HepG2 (cell line): ENCODE measurements around the gene INO80E. TPM values are rescaled to one million over a fixed set of nuclear protein-coding genes. Genes with fewer than 3 reads are reported as not detected.

ENCODE experiments used
- CENPX ChIP-seq: sonication (generic); formaldehyde crosslinking; IDR thresholded peaks from 2 replicates; pipeline ENCODE4 v1.9.0; 2021; ENCODE audit warnings: mild to moderate bottlenecking, missing genetic modification reagents, moderate library complexity
- NONO ChIP-seq, 2 experiments: fragments of 450-650 bp in 1 of 2; sonication (generic) in 1 of 2; formaldehyde crosslinking in 1 of 2; IDR thresholded peaks in 1 of 2; conservative IDR thresholded peaks in 1 of 2; 2 replicates each; pipeline versions ENCODE4 v1.6.1 to v1.8.0; 2017 to 2022; ENCODE audit warnings: mild to moderate bottlenecking in 1 of 2, missing genetic modification reagents in 1 of 2, moderate library complexity in 1 of 2
- POLR2A ChIP-seq, 2 experiments: IDR thresholded peaks; 2 replicates each; pipeline ENCODE4 v1.6.1; 2011; ENCODE audit warnings: low read depth in 2 of 2, low read length in 2 of 2, mild to moderate bottlenecking in 1 of 2, moderate library complexity in 1 of 2; ENCODE audit not compliant: insufficient read depth in 1 of 2
- RBFOX2 ChIP-seq: fragments of 200-400 bp; formaldehyde crosslinking; IDR thresholded peaks from 2 replicates; pipeline ENCODE4 v1.6.1; 2017; ENCODE audit warnings: low read depth, mild to moderate bottlenecking, low read length
- YEATS2 ChIP-seq: sonication (generic); formaldehyde crosslinking; IDR thresholded peaks from 2 replicates; pipeline ENCODE4 v1.4.0; 2020; ENCODE audit warnings: missing genetic modification reagents, borderline replicate concordance
- ZBTB7A ChIP-seq: sonication (generic); formaldehyde crosslinking; IDR thresholded peaks from 2 replicates; pipeline ENCODE4 v1.8.0; 2022; ENCODE audit warnings: mild to moderate bottlenecking, missing genetic modification reagents
- ZNF629 ChIP-seq: sonication (generic); formaldehyde crosslinking; conservative IDR thresholded peaks from 2 replicates; pipeline ENCODE4 v1.5.0; 2020; ENCODE audit warnings: missing genetic modification reagents
- ZNF670 ChIP-seq: sonication (generic); formaldehyde crosslinking; IDR thresholded peaks from 2 replicates; pipeline ENCODE4 v1.8.0; 2022; ENCODE audit warnings: mild to moderate bottlenecking, missing genetic modification reagents, borderline replicate concordance
- ZSCAN22 ChIP-seq: sonication (generic); formaldehyde crosslinking; IDR thresholded peaks from 2 replicates; pipeline ENCODE4 v1.4.0; 2020; ENCODE audit warnings: mild to moderate bottlenecking, missing genetic modification reagents
- polyA plus RNA-seq, 8 experiments: library from polyadenylated mRNA; depleted of rRNA in 3 of 8; stranded (reverse) in 7 of 8; unstranded in 1 of 8; fragments of >200 nt; fragmentation: Illumina TruSeq in 4 of 8; extraction: Trizol in 4 of 8; gene quantifications; 2 replicates each; pipeline versions ENCODE4 v1.2.1 to v1.2.3, GENCODE V29; 2011 to 2016; ENCODE audit warnings: low read depth in 4 of 8, missing spikeins in 1 of 8, mixed read lengths in 1 of 8; ENCODE audit not compliant: insufficient read depth in 1 of 8
- total RNA-seq, 5 experiments: library from RNA; depleted of rRNA; stranded (reverse); fragments of >200 nt; fragmentation: Illumina TruSeq; extraction: Trizol; gene quantifications; 2 replicates each; pipeline ENCODE4 v1.2.3, GENCODE V29; 2016; ENCODE audit warnings: low read depth in 1 of 5
- TF ChIP-seq, protein P1 (sequence below): sonication (generic); formaldehyde crosslinking; IDR thresholded peaks from 2 replicates; pipeline ENCODE4 v1.4.0; 2020; ENCODE audit warnings: mild to moderate bottlenecking, missing genetic modification reagents, borderline replicate concordance
- TF ChIP-seq, protein P2 (sequence below): IDR thresholded peaks from 2 replicates; pipeline ENCODE4 v1.6.1; 2016; ENCODE audit warnings: mild to moderate bottlenecking, missing biosample characterization, missing genetic modification reagents
- TF ChIP-seq, protein P3 (sequence below): sonication (generic); formaldehyde crosslinking; IDR thresholded peaks from 2 replicates; pipeline ENCODE4 v1.5.1; 2020; ENCODE audit warnings: mild to moderate bottlenecking, missing genetic modification reagents, borderline replicate concordance
- TF ChIP-seq, protein P4 (sequence below), 2 experiments: fragments of 450-650 bp in 1 of 2; sonication (generic) in 1 of 2; formaldehyde crosslinking; IDR thresholded peaks; 2 replicates each; pipeline versions ENCODE4 v1.5.0 to v1.8.0; 2020 to 2022; ENCODE audit warnings: mild to moderate bottlenecking in 1 of 2, missing genetic modification reagents in 1 of 2
- TF ChIP-seq, protein P5 (sequence below): sonication (generic); formaldehyde crosslinking; IDR thresholded peaks from 2 replicates; pipeline ENCODE4 v1.5.1; 2020; ENCODE audit warnings: mild to moderate bottlenecking, missing genetic modification reagents, borderline replicate concordance

Gene INO80E
- total and polyA plus RNA-seq, 2 of the 13 experiments (the other 11 are each of a cell fraction or from before 2014, with no cell fraction given) = 25.8 to 45.6 TPM

DNA sequence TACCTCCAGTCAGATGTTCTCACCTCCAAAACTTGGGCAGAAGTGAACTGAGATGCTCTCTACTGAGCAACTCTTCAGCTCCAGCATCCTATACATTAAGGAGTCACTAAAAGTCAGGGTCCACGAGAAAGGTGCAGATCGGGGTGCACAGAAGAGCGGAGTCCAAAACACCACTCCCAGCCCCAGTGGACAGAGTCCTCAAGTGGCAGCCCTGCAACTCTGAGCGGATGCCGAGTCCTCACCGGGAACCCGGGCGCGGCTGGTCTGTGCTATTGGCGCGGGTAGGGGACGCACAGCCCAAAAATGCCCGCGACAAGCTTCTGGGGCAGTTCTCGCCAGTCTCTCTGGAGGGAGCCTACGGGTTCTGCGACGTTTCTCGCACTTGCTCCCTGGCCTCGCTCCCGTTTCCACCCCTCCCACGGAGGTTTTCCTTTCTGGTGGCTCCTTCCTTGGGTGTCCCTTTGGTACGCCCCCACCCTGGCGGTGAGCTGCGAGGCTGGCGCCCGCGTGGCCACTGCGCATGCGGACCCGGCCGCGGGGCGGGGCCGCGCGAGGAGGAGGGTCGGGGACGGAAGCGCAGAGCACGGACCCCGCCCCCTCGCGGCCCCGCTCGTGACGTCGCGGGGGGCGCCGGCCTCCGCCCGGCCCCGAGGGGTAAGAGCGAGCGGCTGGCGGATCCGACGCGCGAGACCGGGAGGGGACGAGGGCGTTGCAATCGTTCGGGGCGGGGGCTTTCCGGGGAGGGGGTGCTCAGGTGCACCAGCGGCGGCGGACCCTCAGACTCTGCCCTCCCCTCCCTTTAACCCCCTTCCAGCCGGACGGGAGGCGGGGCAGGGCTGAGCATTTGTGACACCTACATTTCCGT, 34.3 kb upstream of the INO80E start, which contains the start of gene TMEM219 (continued):
- no peak for TF ChIP-seq NONO (IDR thresholded peaks at IDR 0.05)
- no peak for TF ChIP-seq NONO (CRISPR knock-in tag; conservative IDR thresholded peaks at IDR 0.05)
- no peak for TF ChIP-seq ZNF670 (CRISPR knock-in tag)
- 0 out of 2 replicates have a peak, but pooled peaks have one; percentile 78 for TF ChIP-seq ZBTB7A (CRISPR knock-in tag)
- TF ChIP-seq, protein P1, sequence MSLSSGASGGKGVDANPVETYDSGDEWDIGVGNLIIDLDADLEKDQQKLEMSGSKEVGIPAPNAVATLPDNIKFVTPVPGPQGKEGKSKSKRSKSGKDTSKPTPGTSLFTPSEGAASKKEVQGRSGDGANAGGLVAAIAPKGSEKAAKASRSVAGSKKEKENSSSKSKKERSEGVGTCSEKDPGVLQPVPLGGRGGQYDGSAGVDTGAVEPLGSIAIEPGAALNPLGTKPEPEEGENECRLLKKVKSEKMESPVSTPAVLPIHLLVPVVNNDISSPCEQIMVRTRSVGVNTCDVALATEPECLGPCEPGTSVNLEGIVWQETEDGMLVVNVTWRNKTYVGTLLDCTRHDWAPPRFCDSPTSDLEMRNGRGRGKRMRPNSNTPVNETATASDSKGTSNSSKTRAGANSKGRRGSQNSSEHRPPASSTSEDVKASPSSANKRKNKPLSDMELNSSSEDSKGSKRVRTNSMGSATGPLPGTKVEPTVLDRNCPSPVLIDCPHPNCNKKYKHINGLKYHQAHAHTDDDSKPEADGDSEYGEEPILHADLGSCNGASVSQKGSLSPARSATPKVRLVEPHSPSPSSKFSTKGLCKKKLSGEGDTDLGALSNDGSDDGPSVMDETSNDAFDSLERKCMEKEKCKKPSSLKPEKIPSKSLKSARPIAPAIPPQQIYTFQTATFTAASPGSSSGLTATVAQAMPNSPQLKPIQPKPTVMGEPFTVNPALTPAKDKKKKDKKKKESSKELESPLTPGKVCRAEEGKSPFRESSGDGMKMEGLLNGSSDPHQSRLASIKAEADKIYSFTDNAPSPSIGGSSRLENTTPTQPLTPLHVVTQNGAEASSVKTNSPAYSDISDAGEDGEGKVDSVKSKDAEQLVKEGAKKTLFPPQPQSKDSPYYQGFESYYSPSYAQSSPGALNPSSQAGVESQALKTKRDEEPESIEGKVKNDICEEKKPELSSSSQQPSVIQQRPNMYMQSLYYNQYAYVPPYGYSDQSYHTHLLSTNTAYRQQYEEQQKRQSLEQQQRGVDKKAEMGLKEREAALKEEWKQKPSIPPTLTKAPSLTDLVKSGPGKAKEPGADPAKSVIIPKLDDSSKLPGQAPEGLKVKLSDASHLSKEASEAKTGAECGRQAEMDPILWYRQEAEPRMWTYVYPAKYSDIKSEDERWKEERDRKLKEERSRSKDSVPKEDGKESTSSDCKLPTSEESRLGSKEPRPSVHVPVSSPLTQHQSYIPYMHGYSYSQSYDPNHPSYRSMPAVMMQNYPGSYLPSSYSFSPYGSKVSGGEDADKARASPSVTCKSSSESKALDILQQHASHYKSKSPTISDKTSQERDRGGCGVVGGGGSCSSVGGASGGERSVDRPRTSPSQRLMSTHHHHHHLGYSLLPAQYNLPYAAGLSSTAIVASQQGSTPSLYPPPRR = no peak
- TF ChIP-seq, protein P2, sequence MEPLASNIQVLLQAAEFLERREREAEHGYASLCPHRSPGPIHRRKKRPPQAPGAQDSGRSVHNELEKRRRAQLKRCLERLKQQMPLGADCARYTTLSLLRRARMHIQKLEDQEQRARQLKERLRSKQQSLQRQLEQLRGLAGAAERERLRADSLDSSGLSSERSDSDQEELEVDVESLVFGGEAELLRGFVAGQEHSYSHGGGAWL (CRISPR knock-in tag) = no peak; the same call in none of the 2 replicates
- no peak for TF ChIP-seq ZSCAN22 (CRISPR knock-in tag)
- TF ChIP-seq YEATS2 = no peak; the same call in 1 of the 2 replicates
- TF ChIP-seq, protein P3, sequence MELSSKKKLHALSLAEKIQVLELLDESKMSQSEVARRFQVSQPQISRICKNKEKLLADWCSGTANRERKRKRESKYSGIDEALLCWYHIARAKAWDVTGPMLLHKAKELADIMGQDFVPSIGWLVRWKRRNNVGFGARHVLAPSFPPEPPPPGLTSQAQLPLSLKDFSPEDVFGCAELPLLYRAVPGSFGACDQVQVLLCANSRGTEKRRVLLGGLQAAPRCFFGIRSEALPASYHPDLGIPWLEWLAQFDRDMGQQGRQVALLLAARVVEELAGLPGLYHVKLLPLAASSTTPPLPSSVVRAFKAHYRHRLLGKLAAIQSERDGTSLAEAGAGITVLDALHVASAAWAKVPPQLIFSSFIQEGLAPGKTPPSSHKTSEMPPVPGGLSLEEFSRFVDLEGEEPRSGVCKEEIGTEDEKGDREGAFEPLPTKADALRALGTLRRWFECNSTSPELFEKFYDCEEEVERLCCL = no peak; the same call in 1 of the 2 replicates
- TF ChIP-seq POLR2A (IDR thresholded peaks at IDR 0.05; ENCODE audit: insufficient read depth in 1 of 2, low read depth in 2 of 2, low read length in 2 of 2) = peak; percentile 70 to 89
- no peak for TF ChIP-seq ZNF629 (CRISPR knock-in tag)
- TF ChIP-seq CENPX (CRISPR knock-in tag) = no peak
- TF ChIP-seq, protein P4, sequence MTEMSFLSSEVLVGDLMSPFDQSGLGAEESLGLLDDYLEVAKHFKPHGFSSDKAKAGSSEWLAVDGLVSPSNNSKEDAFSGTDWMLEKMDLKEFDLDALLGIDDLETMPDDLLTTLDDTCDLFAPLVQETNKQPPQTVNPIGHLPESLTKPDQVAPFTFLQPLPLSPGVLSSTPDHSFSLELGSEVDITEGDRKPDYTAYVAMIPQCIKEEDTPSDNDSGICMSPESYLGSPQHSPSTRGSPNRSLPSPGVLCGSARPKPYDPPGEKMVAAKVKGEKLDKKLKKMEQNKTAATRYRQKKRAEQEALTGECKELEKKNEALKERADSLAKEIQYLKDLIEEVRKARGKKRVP (CRISPR knock-in tag; IDR thresholded peaks at IDR 0.05) = no peak
- peak; percentile 88 for TF ChIP-seq RBFOX2
- TF ChIP-seq, protein P5, sequence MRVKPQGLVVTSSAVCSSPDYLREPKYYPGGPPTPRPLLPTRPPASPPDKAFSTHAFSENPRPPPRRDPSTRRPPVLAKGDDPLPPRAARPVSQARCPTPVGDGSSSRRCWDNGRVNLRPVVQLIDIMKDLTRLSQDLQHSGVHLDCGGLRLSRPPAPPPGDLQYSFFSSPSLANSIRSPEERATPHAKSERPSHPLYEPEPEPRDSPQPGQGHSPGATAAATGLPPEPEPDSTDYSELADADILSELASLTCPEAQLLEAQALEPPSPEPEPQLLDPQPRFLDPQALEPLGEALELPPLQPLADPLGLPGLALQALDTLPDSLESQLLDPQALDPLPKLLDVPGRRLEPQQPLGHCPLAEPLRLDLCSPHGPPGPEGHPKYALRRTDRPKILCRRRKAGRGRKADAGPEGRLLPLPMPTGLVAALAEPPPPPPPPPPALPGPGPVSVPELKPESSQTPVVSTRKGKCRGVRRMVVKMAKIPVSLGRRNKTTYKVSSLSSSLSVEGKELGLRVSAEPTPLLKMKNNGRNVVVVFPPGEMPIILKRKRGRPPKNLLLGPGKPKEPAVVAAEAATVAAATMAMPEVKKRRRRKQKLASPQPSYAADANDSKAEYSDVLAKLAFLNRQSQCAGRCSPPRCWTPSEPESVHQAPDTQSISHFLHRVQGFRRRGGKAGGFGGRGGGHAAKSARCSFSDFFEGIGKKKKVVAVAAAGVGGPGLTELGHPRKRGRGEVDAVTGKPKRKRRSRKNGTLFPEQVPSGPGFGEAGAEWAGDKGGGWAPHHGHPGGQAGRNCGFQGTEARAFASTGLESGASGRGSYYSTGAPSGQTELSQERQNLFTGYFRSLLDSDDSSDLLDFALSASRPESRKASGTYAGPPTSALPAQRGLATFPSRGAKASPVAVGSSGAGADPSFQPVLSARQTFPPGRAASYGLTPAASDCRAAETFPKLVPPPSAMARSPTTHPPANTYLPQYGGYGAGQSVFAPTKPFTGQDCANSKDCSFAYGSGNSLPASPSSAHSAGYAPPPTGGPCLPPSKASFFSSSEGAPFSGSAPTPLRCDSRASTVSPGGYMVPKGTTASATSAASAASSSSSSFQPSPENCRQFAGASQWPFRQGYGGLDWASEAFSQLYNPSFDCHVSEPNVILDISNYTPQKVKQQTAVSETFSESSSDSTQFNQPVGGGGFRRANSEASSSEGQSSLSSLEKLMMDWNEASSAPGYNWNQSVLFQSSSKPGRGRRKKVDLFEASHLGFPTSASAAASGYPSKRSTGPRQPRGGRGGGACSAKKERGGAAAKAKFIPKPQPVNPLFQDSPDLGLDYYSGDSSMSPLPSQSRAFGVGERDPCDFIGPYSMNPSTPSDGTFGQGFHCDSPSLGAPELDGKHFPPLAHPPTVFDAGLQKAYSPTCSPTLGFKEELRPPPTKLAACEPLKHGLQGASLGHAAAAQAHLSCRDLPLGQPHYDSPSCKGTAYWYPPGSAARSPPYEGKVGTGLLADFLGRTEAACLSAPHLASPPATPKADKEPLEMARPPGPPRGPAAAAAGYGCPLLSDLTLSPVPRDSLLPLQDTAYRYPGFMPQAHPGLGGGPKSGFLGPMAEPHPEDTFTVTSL (CRISPR knock-in tag) = no peak
